ENCODE data around the gene ZC3H7A. TPM values are rescaled to one million over a fixed set of nuclear protein-coding genes. Genes with fewer than 3 reads are reported as not detected.

Gene ZC3H7A
- total RNA-seq, 1 experiment from 2014 or later, result 43.1 TPM

DNA sequence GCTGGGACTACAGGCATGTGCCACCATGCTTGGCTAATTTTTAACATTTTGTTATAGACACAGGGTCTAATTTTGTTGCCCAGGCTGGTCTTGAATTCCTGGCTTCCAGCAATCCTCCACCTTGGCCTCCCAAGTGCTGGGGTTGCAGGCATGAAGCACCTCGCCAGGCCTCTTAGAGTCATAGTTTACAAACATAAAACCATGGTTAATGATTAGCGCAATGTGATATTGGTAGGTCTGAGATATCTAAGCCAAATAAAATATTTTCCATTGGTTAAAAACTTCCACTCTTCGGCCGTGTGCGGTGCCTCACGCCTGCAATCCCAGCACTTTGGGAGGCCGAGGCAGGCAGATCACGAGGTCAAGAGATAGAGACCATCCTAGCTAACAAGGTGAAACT, 71.0 kb downstream of the ZC3H7A start:
- no peak overlapping the region for H2AFZ ChIP-seq (ENCODE audit: low read length)
- no peak overlapping the region for H2BK120ac ChIP-seq (ENCODE audit: low read depth, low read length, poor library complexity, severe bottlenecking)
- H4K91ac ChIP-seq (ENCODE audit: insufficient read length, low read depth, low read length), result no peak overlapping the region
- no peaks in the 10 kb centered on the region for H3K79me2 ChIP-seq (ENCODE audit: insufficient read depth, low read length)
- H3K56ac ChIP-seq (ENCODE audit: insufficient read length, low read depth, low read length), result no peak overlapping the region
- H2AK5ac ChIP-seq (ENCODE audit: insufficient read length, low read length), result no peak overlapping the region
- H2BK12ac ChIP-seq (ENCODE audit: insufficient read length, low read depth, low read length), result no peak overlapping the region
- H3K14ac ChIP-seq (ENCODE audit: insufficient read depth, low read length), result no peak overlapping the region
- H3K27ac ChIP-seq (ENCODE audit: insufficient read length, low read depth, low read length), result no peak overlapping the region
- Mint-ChIP-seq H3K27me3 (ENCODE audit: low read depth) (no peaks in the 10 kb centered on the region), H3K27ac (no peak overlapping the region), H3K36me3 (ENCODE audit: insufficient read depth in 1 of 3, low read depth in 3 of 3) (peaks cover 2 to 41% (median 31%) of the 10 kb centered on the region in 3 experiments; a peak in 6 of 7 replicates), H3K4me3 (no peak overlapping the region), H3K9me3 (no peaks in the 10 kb centered on the region), H3K4me1 (no peaks in the 10 kb centered on the region)
- H3K4me2 ChIP-seq (ENCODE audit: insufficient read depth, insufficient read length, low read length), result no peak overlapping the region
- H3K4me1 ChIP-seq (ENCODE audit: insufficient read depth, low read length), result no peaks in the 10 kb centered on the region
- H3K9ac ChIP-seq (ENCODE audit: extremely low read depth, insufficient read length, low read length), result no peak overlapping the region
- no peak overlapping the region for H4K8ac ChIP-seq (replicated peaks; ENCODE audit: insufficient read length, low read depth, low read length)
- H3K79me1 ChIP-seq (ENCODE audit: insufficient read depth, low read depth, low read length, poor library complexity, severe bottlenecking), result no peaks in the 10 kb centered on the region
- H4K5ac ChIP-seq (ENCODE audit: insufficient read length, low read depth, low read length), result no peak overlapping the region
- H3K18ac ChIP-seq (ENCODE audit: insufficient read length, low read depth, low read length), result no peak overlapping the region
- H3K4ac ChIP-seq (ENCODE audit: low read depth, low read length), result no peak overlapping the region
- H3K23me2 ChIP-seq (ENCODE audit: insufficient read length, low read depth, low read length, poor library complexity, severe bottlenecking), result no peaks in the 10 kb centered on the region
- no peak overlapping the region for H2BK5ac ChIP-seq (ENCODE audit: insufficient read length, low read length)
- no peaks in the 10 kb centered on the region for H3K27me3 ChIP-seq (ENCODE audit: insufficient read depth, low read length)
- TF ChIP-seq, protein P1, sequence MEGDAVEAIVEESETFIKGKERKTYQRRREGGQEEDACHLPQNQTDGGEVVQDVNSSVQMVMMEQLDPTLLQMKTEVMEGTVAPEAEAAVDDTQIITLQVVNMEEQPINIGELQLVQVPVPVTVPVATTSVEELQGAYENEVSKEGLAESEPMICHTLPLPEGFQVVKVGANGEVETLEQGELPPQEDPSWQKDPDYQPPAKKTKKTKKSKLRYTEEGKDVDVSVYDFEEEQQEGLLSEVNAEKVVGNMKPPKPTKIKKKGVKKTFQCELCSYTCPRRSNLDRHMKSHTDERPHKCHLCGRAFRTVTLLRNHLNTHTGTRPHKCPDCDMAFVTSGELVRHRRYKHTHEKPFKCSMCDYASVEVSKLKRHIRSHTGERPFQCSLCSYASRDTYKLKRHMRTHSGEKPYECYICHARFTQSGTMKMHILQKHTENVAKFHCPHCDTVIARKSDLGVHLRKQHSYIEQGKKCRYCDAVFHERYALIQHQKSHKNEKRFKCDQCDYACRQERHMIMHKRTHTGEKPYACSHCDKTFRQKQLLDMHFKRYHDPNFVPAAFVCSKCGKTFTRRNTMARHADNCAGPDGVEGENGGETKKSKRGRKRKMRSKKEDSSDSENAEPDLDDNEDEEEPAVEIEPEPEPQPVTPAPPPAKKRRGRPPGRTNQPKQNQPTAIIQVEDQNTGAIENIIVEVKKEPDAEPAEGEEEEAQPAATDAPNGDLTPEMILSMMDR (conservative IDR thresholded peaks at IDR 0.05), result no peak
- H4K20me1 ChIP-seq (ENCODE audit: control insufficient read depth, insufficient read depth, insufficient read length), result no peaks in the 10 kb centered on the region
- H2BK20ac ChIP-seq (ENCODE audit: low read depth, low read length, poor library complexity, severe bottlenecking), result no peak overlapping the region
- no peaks in the 10 kb centered on the region for H3K9me3 ChIP-seq (ENCODE audit: control insufficient read depth, low read depth, low read length)
- no CpG with 5 or more reads among the region's 8 CpGs for WGBS (ENCODE audit: extremely low coverage, insufficient read length, low lambda C conversion rate)
- no peak overlapping the region for H3T11ph ChIP-seq (ENCODE audit: low read length)
- H2BK15ac ChIP-seq (ENCODE audit: low read depth, low read length), result no peak overlapping the region
- no peak overlapping the region for H3K23ac ChIP-seq (ENCODE audit: insufficient read length, low read depth, low read length)
- DNase-seq, result no peak
